Calu3 (cell line): ENCODE measurements around the gene RALGPS1. TPM values are rescaled to one million over a fixed set of nuclear protein-coding genes. Genes with fewer than 3 reads are reported as not detected.

ENCODE experiments used
- BruUV-seq: library from RNA; stranded (reverse); fragments of 400-500 nt; replicated peaks from 2 replicates; lab custom pipeline; 2021; lab: Mats Ljungman, UMichigan
- CTCF ChIA-PET: fragments of 300-600 bp; sonication (Branson Sonifier 250); formaldehyde crosslinking; loops from one replicate; lab custom pipeline; 2022; ENCODE audit warnings: antibody characterized with exemption; lab: Charles Lee
- DNase-seq: peaks from one replicate; pipeline ENCODE4 v3.0.0; 2022
- H3K27ac Mint-ChIP-seq: one replicate; pipeline ENCODE4 v1.8.0; 2022; ENCODE audit warnings: mixed read lengths; ENCODE audit not compliant: unreplicated experiment
- H3K27me3 Mint-ChIP-seq: one replicate; pipeline ENCODE4 v1.8.0; 2022; ENCODE audit warnings: mixed read lengths; ENCODE audit not compliant: unreplicated experiment
- H3K36me3 Mint-ChIP-seq: one replicate; pipeline ENCODE4 v1.8.0; 2022; ENCODE audit warnings: mild to moderate bottlenecking, moderate library complexity, mixed read lengths; ENCODE audit not compliant: insufficient read depth, unreplicated experiment
- H3K4me1 Mint-ChIP-seq: one replicate; pipeline ENCODE4 v1.8.0; 2022; ENCODE audit warnings: mild to moderate bottlenecking, low read depth, mixed read lengths; ENCODE audit not compliant: unreplicated experiment
- H3K4me3 Mint-ChIP-seq: one replicate; pipeline ENCODE4 v1.8.0; 2022; ENCODE audit warnings: mild to moderate bottlenecking, low read depth, moderate library complexity, mixed read lengths; ENCODE audit not compliant: unreplicated experiment
- H3K9me3 Mint-ChIP-seq: one replicate; pipeline ENCODE4 v1.8.0; 2022; ENCODE audit warnings: low read depth, mixed read lengths; ENCODE audit not compliant: unreplicated experiment
- intact Hi-C: fragments of 100-400 bp; cut with micrococcal nuclease; formaldehyde crosslinking; loops from one replicate; pipeline ENCODE4 v1.10.0; 2022; ENCODE audit not compliant: unreplicated experiment
- total RNA-seq: library from RNA; stranded (reverse); gene quantifications from 2 replicates; pipeline ENCODE4 v1.2.3, GENCODE V29; 2022
- TF ChIP-seq, protein P1 (sequence below): fragments of 200-600 bp; IDR thresholded peaks from one replicate; pipeline ENCODE4 v1.8.0; 2022; ENCODE audit warnings: antibody characterized with exemption; ENCODE audit not compliant: unreplicated experiment

Gene RALGPS1
- total RNA-seq, 1 experiment from 2014 or later = 8.3 TPM

DNA sequence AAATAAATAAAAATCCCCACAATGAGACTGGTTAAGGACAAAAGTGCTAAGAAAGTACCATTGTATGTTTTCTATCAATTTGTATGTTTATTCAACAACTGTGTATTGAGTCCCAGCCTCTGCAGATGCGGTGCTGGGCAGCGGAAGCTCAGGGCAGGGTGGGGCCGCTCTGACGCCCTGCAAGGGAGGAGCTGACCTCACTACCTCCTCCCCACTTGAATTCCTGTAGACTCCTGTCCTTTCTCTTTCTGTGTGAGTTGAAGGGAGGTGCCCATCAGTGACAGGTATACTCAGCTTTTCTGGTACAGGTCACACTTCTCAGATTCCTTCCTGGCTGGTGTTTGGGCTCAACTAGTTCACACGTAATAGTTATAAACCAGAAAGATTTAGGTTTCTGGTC is 180.8 kb downstream of the RALGPS1 start:
- TF ChIP-seq, protein P1, sequence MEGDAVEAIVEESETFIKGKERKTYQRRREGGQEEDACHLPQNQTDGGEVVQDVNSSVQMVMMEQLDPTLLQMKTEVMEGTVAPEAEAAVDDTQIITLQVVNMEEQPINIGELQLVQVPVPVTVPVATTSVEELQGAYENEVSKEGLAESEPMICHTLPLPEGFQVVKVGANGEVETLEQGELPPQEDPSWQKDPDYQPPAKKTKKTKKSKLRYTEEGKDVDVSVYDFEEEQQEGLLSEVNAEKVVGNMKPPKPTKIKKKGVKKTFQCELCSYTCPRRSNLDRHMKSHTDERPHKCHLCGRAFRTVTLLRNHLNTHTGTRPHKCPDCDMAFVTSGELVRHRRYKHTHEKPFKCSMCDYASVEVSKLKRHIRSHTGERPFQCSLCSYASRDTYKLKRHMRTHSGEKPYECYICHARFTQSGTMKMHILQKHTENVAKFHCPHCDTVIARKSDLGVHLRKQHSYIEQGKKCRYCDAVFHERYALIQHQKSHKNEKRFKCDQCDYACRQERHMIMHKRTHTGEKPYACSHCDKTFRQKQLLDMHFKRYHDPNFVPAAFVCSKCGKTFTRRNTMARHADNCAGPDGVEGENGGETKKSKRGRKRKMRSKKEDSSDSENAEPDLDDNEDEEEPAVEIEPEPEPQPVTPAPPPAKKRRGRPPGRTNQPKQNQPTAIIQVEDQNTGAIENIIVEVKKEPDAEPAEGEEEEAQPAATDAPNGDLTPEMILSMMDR = no peak
- Mint-ChIP-seq H3K9me3 (no peaks in the 10 kb centered on the region), H3K4me3 (no peak overlapping the region), H3K27ac (no peak overlapping the region), H3K36me3 (no peaks in the 10 kb centered on the region), H3K27me3 (no peaks in the 10 kb centered on the region), H3K4me1 (no peaks in the 10 kb centered on the region)
- BruUV-seq = no TSS peak
- CTCF ChIA-PET = no interaction called here
- DNase-seq = no peak
- intact Hi-C loops = no loop called here

DNA sequence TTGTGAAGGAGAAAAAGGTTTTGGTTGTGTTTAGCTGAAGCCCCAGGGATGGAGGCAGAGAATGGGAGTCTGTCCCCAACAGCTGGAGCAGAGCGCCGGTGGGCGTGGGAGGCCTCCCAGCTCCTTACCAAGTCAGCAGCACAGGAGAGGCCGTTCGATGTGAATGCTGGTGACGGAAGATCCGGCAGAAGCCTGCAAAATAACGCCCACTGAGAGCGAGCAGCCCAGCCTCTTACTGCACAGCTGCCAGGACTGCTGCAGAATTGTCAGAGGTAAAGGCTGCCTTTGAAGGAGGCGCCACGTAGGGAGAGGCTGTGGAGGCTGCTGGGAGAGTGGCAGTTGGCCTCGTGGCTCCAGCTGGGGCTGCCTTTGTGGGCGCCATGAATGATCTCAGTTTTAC is 181.6 kb downstream of the RALGPS1 start:
- no peaks in the 10 kb centered on the region for H3K9me3 Mint-ChIP-seq
- H3K27me3 Mint-ChIP-seq = no peaks in the 10 kb centered on the region
- no peak overlapping the region for H3K27ac Mint-ChIP-seq
- intact Hi-C loops = no loop called here
- no peaks in the 10 kb centered on the region for H3K4me1 Mint-ChIP-seq
- no peaks in the 10 kb centered on the region for H3K36me3 Mint-ChIP-seq
- H3K4me3 Mint-ChIP-seq = no peak overlapping the region
- TF ChIP-seq, protein P1 = no peak
- DNase-seq = no peak
- CTCF ChIA-PET = no interaction called here
- BruUV-seq = no TSS peak

DNA sequence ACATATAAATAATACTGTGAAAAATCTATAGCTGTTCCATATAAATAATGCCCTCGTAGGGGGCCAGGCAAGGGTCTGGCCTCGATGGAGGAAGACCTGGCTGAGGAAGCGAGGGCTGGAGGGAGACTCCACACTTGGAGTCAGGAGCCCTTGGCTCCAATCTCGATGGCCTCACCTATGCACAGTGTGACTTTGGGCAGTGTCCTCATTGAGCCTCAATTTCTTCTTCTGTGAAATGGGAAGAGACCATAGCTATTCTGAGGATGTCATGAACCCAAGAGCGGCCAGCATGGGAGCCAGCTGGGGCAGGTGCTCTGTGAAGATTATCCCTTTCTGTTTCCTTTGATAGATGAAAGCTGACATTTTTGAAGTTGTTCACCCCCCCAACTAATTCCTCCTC is 183.1 kb downstream of the RALGPS1 start:
- Mint-ChIP-seq H3K4me3 (no peak overlapping the region), H3K9me3 (no peaks in the 10 kb centered on the region), H3K4me1 (no peaks in the 10 kb centered on the region), H3K27me3 (no peaks in the 10 kb centered on the region), H3K27ac (no peak overlapping the region), H3K36me3 (no peaks in the 10 kb centered on the region)
- CTCF ChIA-PET = interaction anchor here (1.1 kb wide), 1 partner anchor 12 kb away, joined by 3 read pairs; no protein-coding TSS in a partner anchor
- no peak for DNase-seq
- intact Hi-C loops = no loop called here
- TF ChIP-seq, protein P1 = no peak
- no TSS peak for BruUV-seq

DNA sequence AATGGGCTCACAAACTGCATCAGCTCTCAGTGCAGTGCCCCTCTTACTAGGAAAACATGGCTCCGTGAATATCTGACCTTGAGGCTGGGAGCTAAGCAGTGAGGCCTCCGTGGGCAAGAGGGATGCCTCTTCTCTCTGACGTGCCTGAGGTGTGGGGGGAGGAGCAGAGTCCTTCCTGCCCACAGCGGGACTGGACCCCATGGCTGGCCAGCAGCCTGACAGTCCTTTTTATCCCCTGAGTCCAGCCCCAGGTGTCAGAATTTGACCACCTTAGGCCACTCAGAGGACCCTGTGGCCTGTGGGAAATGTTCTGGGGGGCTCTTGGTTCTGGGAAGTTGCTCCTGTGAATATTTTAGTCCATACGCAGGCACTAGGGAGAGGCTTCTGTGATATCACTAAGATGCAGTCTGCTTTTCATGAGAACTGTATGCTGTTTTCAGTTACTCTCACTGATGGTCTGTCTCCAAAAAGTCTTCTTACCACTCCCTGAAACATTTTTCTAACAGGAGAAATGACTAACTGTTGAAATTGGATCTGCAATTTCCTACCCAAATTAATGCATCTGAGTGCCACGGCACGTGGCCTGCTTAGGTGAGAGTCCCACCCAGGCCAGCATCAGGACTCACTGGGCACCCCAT is 184.5 kb downstream of the RALGPS1 start:
- no peaks in the 10 kb centered on the region for H3K4me1 Mint-ChIP-seq
- H3K36me3 Mint-ChIP-seq = no peaks in the 10 kb centered on the region
- TF ChIP-seq, protein P1 = no peak
- H3K9me3 Mint-ChIP-seq = no peaks in the 10 kb centered on the region
- DNase-seq = no peak
- intact Hi-C loops = no loop called here
- CTCF ChIA-PET = no interaction called here
- no TSS peak for BruUV-seq
- no peak overlapping the region for H3K27ac Mint-ChIP-seq
- no peaks in the 10 kb centered on the region for H3K27me3 Mint-ChIP-seq
- H3K4me3 Mint-ChIP-seq = no peak overlapping the region
